ENCODE results near the gene PPTC7. TPM values are rescaled to one million over a fixed set of nuclear protein-coding genes. Genes with fewer than 3 reads are reported as not detected.

PPTC7 gene
- total and polyA plus RNA-seq, 2 of the 13 experiments (the other 11 are each of a cell fraction or from before 2014, with no cell fraction given), result 4.8 to 12.3 TPM

GRCh38 chr12:110501752-110502738 lies 81.1 kb downstream of the PPTC7 start, which contains the start of the genes RAD9B and VPS29 (continued):
- TF ChIP-seq TMF1 (CRISPR knock-in tag; IDR thresholded peaks at IDR 0.05; ENCODE audit: low read depth), result peak; percentile 96
- 0 out of 2 replicates have a peak, but pooled peaks have one; percentile 23 for TF ChIP-seq ZBTB39 (CRISPR knock-in tag; IDR thresholded peaks at IDR 0.05)
- no peak; the same call in 1 of the 2 replicates for TF ChIP-seq ZNF644 (CRISPR knock-in tag; IDR thresholded peaks at IDR 0.05; ENCODE audit: low read depth)
- peak; percentile 91 for TF ChIP-seq TAF1 (CRISPR knock-in tag; IDR thresholded peaks at IDR 0.05)
- peak; percentile 70 for TF ChIP-seq GATAD2A (CRISPR knock-in tag; IDR thresholded peaks at IDR 0.05)
- TF ChIP-seq ZSCAN22 (CRISPR knock-in tag; IDR thresholded peaks at IDR 0.05), result peak; percentile 59; the same call in 1 of the 2 replicates
- 0 out of 2 replicates have a peak, but pooled peaks have one; percentile 17 for TF ChIP-seq GABPA (IDR thresholded peaks at IDR 0.05; ENCODE audit: low read depth, low read length)
- peak; percentile 71 for TF ChIP-seq GABPA (CRISPR knock-in tag; IDR thresholded peaks at IDR 0.05; ENCODE audit: low read depth)
- TF ChIP-seq KLF11 (CRISPR knock-in tag; IDR thresholded peaks at IDR 0.05), result peak; percentile 85
- peak; percentile 98 for TF ChIP-seq ZNF781 (CRISPR knock-in tag; IDR thresholded peaks at IDR 0.05; ENCODE audit: borderline replicate concordance, not compliant biosample characterization)
- peak; percentile 74; the same call in 1 of the 2 replicates for TF ChIP-seq ZNF780A (CRISPR knock-in tag; IDR thresholded peaks at IDR 0.05)
- TF ChIP-seq, protein P1, sequence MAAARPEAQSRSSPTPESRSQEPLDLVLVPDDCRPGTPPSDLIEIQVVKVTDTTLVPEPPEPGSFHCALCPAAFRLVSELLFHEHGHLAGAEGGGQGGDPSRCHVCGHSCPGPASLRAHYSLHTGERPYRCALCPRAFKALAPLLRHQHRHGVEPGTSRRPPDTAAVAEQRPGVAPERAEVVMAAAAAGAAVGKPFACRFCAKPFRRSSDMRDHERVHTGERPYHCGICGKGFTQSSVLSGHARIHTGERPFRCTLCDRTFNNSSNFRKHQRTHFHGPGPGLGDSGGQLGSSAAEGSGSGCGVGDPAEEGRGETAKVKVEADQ (CRISPR knock-in tag; IDR thresholded peaks at IDR 0.05; ENCODE audit: borderline replicate concordance), result peak; percentile 93; the same call in 1 of the 2 replicates
- no peak for TF ChIP-seq PAF1 (CRISPR knock-in tag; IDR thresholded peaks at IDR 0.05)
- TF ChIP-seq SNRNP70 (IDR thresholded peaks at IDR 0.05; ENCODE audit: low read depth, low read length), result no peak
- peak; percentile 98; the same call in 1 of the 2 replicates for TF ChIP-seq NFKB2 (CRISPR knock-in tag; IDR thresholded peaks at IDR 0.05; ENCODE audit: borderline replicate concordance)
- TF ChIP-seq BCL3 (CRISPR knock-in tag; IDR thresholded peaks at IDR 0.05), result peak; percentile 97
- TF ChIP-seq ZNF747 (CRISPR knock-in tag; IDR thresholded peaks at IDR 0.05; ENCODE audit: borderline replicate concordance), result peak; percentile 92
- peak; percentile 94 for TF ChIP-seq SMYD3 (CRISPR knock-in tag; IDR thresholded peaks at IDR 0.05)
- no peak for TF ChIP-seq U2AF2 (IDR thresholded peaks at IDR 0.05; ENCODE audit: low read depth, low read length)
- TF ChIP-seq ZNF737 (CRISPR knock-in tag; IDR thresholded peaks at IDR 0.05; ENCODE audit: borderline replicate concordance), result no peak
- TF ChIP-seq FOXJ3 (CRISPR knock-in tag; IDR thresholded peaks at IDR 0.05; ENCODE audit: borderline replicate concordance), result 0 out of 2 replicates have a peak, but pooled peaks have one; percentile 58
- peak; percentile 55 for TF ChIP-seq ZNF768 (CRISPR knock-in tag; IDR thresholded peaks at IDR 0.05)
- TF ChIP-seq SP5 (CRISPR knock-in tag; IDR thresholded peaks at IDR 0.05; ENCODE audit: borderline replicate concordance, low read depth), result peak; percentile 80
- TF ChIP-seq, protein P2, sequence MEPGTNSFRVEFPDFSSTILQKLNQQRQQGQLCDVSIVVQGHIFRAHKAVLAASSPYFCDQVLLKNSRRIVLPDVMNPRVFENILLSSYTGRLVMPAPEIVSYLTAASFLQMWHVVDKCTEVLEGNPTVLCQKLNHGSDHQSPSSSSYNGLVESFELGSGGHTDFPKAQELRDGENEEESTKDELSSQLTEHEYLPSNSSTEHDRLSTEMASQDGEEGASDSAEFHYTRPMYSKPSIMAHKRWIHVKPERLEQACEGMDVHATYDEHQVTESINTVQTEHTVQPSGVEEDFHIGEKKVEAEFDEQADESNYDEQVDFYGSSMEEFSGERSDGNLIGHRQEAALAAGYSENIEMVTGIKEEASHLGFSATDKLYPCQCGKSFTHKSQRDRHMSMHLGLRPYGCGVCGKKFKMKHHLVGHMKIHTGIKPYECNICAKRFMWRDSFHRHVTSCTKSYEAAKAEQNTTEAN (CRISPR knock-in tag; conservative IDR thresholded peaks at IDR 0.05), result peak; percentile 87
